ENCODE results near the gene CUBN. TPM values are rescaled to one million over a fixed set of nuclear protein-coding genes. Genes with fewer than 3 reads are reported as not detected.

Gene CUBN
- total and polyA plus RNA-seq, 9 of the 15 experiments (the other 6 are each of a cell fraction or from before 2014, with no cell fraction given) = 0.04 to 0.33 (median 0.09) TPM

DNA sequence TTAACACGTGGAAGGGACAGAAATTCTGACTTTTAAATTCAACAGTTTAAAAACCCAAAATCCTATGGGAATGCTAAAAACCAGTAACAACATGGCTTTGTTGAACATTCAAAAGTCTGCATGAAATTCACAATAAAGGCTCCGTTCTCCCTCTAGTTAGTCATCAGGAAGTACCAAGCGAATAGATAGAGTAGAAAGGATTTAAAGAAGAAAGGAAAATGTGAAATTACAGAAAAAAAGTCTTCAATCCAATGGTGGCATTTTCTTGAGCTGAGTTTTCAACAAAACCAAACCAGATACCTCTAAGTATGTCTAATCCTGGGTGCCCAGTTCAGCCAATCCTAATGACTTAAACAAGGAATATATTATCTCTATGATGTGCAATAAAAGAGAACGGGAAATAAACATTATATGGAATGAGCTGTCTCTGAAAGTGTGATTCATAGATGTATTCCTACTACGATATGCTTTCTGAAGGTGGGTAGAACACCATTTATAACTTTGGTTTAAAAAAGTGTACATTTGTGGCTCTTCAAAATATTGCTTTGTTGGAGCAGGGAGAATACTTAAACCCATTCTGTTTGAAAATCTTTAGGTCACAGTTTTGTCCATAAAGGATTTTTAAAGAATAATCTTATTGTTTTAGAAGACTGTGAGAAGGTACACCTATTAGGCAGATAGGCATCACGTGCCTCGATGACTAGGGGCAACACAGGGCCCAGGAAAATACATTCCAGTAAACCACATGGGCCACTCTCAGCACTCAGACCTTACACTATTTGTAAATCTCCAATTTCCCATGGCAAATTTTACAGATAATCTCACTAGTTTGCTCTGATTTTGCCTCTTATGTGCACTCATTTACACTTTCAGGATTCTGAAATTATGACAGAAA lies 87.7 kb downstream of the CUBN start:
- DNase-seq (ENCODE audit: extremely low read depth in 1 of 4, low spot score in 3 of 4) (no peak), FAIRE-seq (no peak), ATAC-seq (no peak)
- Histone ChIP-seq H3K9me3 (replicated peaks; ENCODE audit: control insufficient read depth, insufficient read depth, low read depth, low read length) (no peaks in the 10 kb centered on the region), H3K27me3 (ENCODE audit: control insufficient read depth in 2 of 2, insufficient read depth in 2 of 2, low read length in 2 of 2) (no peaks in the 10 kb centered on the region), H3K4me3 (no peak overlapping the region), H3K36me3 (ENCODE audit: control insufficient read depth, insufficient read depth, low read length) (no peaks in the 10 kb centered on the region), H3K4me2 (ENCODE audit: insufficient read depth, low read length) (no peak overlapping the region), H3K27ac (ENCODE audit: extremely low read depth, low read depth, low read length) (no peak overlapping the region), H3K9ac (ENCODE audit: insufficient read depth in 1 of 2, low read depth in 2 of 2, low read length in 2 of 2) (no peak overlapping the region), H4K20me1 (replicated peaks; ENCODE audit: control insufficient read depth, insufficient read depth, low read length) (no peaks in the 10 kb centered on the region), H3K4me1 (replicated peaks in 1 of 2; ENCODE audit: control insufficient read depth in 2 of 2, insufficient read depth in 2 of 2, low read length in 2 of 2) (no peaks in the 10 kb centered on the region), H3K79me2 (ENCODE audit: control insufficient read depth, insufficient read depth, low read length) (no peaks in the 10 kb centered on the region), H2AFZ (ENCODE audit: low read depth, low read length) (no peak overlapping the region), H3K9me1 (ENCODE audit: control insufficient read depth, insufficient read depth, low read length) (no peaks in the 10 kb centered on the region)
- 40% methylated on average over 7 of the region's 7 CpGs for WGBS (ENCODE audit: insufficient coverage, low coverage, missing lambda C conversion rate)
- intact Hi-C loops (cut with micrococcal nuclease) (no loop called here), in situ Hi-C loops (cut with MboI) (no loop called here)
- TF ChIP-seq ZNF717 (CRISPR knock-in tag; IDR thresholded peaks at IDR 0.05) = no peak
- TF ChIP-seq SETDB1 (IDR thresholded peaks at IDR 0.05; ENCODE audit: low read length) = no peak
- TF ChIP-seq, protein P1, sequence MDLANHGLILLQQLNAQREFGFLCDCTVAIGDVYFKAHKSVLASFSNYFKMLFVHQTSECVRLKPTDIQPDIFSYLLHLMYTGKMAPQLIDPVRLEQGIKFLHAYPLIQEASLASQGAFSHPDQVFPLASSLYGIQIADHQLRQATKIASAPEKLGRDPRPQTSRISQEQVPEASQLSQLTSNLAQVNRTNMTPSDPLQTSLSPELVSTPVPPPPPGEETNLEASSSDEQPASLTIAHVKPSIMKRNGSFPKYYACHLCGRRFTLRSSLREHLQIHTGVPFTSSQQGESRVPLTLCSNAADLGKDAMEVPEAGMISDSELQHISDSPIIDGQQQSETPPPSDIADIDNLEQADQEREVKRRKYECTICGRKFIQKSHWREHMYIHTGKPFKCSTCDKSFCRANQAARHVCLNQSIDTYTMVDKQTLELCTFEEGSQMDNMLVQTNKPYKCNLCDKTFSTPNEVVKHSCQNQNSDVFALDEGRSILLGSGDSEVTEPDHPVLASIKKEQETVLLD (IDR thresholded peaks at IDR 0.05) = no peak
- TF ChIP-seq YY1 (IDR thresholded peaks at IDR 0.05; ENCODE audit: borderline replicate concordance in 1 of 3, control insufficient read depth in 1 of 3, extremely low read depth in 1 of 3, insufficient read depth in 3 of 3, insufficient read length in 1 of 3, insufficient replicate concordance in 2 of 3, low read depth in 1 of 3, low read length in 2 of 3) = no peak
- no peak for TF ChIP-seq RNF2 (IDR thresholded peaks at IDR 0.05)
- TF ChIP-seq ZNF668 (CRISPR knock-in tag; IDR thresholded peaks at IDR 0.05) = no peak
- TF ChIP-seq BHLHE40 (IDR thresholded peaks at IDR 0.05; ENCODE audit: low read length) = peak; percentile 11; the same call in 1 of the 2 replicates
- no peak for TF ChIP-seq JUN (IDR thresholded peaks at IDR 0.05; ENCODE audit: borderline replicate concordance, low read depth, low read length)
- no peak for TF ChIP-seq JUN (CRISPR knock-in tag; IDR thresholded peaks at IDR 0.05; ENCODE audit: borderline replicate concordance)
- no peak for TF ChIP-seq HEY1 (CRISPR knock-in tag; IDR thresholded peaks at IDR 0.05; ENCODE audit: borderline replicate concordance)
- POLR2A ChIA-PET = no interaction called here
- no TSS peak for BruUV-seq (replicated peaks)
- CTCF ChIA-PET (ENCODE audit: low intra/inter-chr PET ratio) = interaction anchor here (0.6 kb wide), 1 partner anchor 38 kb away, joined by 3 read pairs; no protein-coding TSS in a partner anchor

Data from K562 (cell line).